Measurements from ENCODE around the gene TSC2. TPM values are rescaled to one million over a fixed set of nuclear protein-coding genes. Genes with fewer than 3 reads are reported as not detected.
A peak's percentile ranks its signal among the peaks of the same experiment; 100 is the strongest.

Gene TSC2
- total RNA-seq: 100 to 1,000 TPM; 103 to 193 (median 143) TPM

- WGBS: 2% methylated on average over 15 of the region's 81 CpGs
- H3K4me3 ChIP-seq: peak within 1 kb of the TSS; percentile 75
- H3K9me3 ChIP-seq: no peaks in the 10 kb centered on the region
- H3K4me1 ChIP-seq: peaks cover 45% of the 10 kb centered on the region
- DNase-seq (ENCODE audit: low spot score in 2 of 2): peak; percentile 97 to 98
- H3K27ac ChIP-seq: peak within 1 kb of the TSS; percentile 56
- TF ChIP-seq CTCF (IDR thresholded peaks at IDR 0.05): peak in 1 of 2 donors; percentile 64
- peak in 2 of 3 donors; percentile 45 to 54 for TF ChIP-seq POLR2AphosphoS5 (IDR thresholded peaks at IDR 0.05)
- TF ChIP-seq EP300 (IDR thresholded peaks at IDR 0.05): no peak
- H3K27me3 ChIP-seq: no peaks in the 10 kb centered on the region
- peaks cover 18% of the 10 kb centered on the region for H3K36me3 ChIP-seq
Observed at GRCh38 chr16:2047330-2048115, at the start of gene TSC2, which contains the start of gene NTHL1. TSC2 (plus strand) TSS chr16:2047985; CDS start chr16:2048616, 631 bp downstream. NTHL1 (minus strand) TSS chr16:2047834; CDS start chr16:2047823, 11 bp downstream.

GRCh38 chr16:1998360-1998835 lies 49.4 kb upstream of the TSC2 start:
- Histone ChIP-seq H3K4me1 (peaks cover 16% of the 10 kb centered on the region), H3K36me3 (peaks cover 65% of the 10 kb centered on the region), H3K9me3 (no peaks in the 10 kb centered on the region), H3K27ac (no peak overlapping the region), H3K4me3 (no peak overlapping the region), H3K27me3 (no peaks in the 10 kb centered on the region)
- 90% methylated on average over 21 of the region's 27 CpGs for WGBS
- DNase-seq (ENCODE audit: low spot score in 2 of 2): no peak
- TF ChIP-seq POLR2A (IDR thresholded peaks at IDR 0.05) (no peak), CTCF (IDR thresholded peaks at IDR 0.05) (no peak), EP300 (IDR thresholded peaks at IDR 0.05) (no peak), POLR2AphosphoS5 (IDR thresholded peaks at IDR 0.05) (no peak)

- H3K36me3 ChIP-seq: peaks cover 67% of the 10 kb centered on the region
- peaks cover 23% of the 10 kb centered on the region for H3K4me1 ChIP-seq
- no peak for TF ChIP-seq EP300 (IDR thresholded peaks at IDR 0.05)
- TF ChIP-seq POLR2AphosphoS5 (IDR thresholded peaks at IDR 0.05): no peak
- no peak for TF ChIP-seq POLR2A (IDR thresholded peaks at IDR 0.05)
- no peak for TF ChIP-seq CTCF (IDR thresholded peaks at IDR 0.05)
- no peak overlapping the region for H3K27ac ChIP-seq
- no peak for DNase-seq (ENCODE audit: low spot score in 2 of 2)
- no peak overlapping the region for H3K4me3 ChIP-seq
- 89% methylated on average over 7 of the region's 39 CpGs for WGBS
- no peaks in the 10 kb centered on the region for H3K9me3 ChIP-seq
- no peaks in the 10 kb centered on the region for H3K27me3 ChIP-seq
Observed at GRCh38 chr16:1998852-1999801, 48.7 kb upstream of the TSC2 start.

- DNase-seq (ENCODE audit: low spot score in 2 of 2): no peak
- Histone ChIP-seq H3K36me3 (peaks cover 67% of the 10 kb centered on the region), H3K9me3 (no peaks in the 10 kb centered on the region), H3K4me1 (peaks cover 32% of the 10 kb centered on the region), H3K27me3 (no peaks in the 10 kb centered on the region), H3K4me3 (no peak overlapping the region), H3K27ac (no peak overlapping the region)
- TF ChIP-seq POLR2A (IDR thresholded peaks at IDR 0.05): no peak
- WGBS: 79% methylated on average over 12 of the region's 28 CpGs
Observed at GRCh38 chr16:1999866-2000514, 47.8 kb upstream of the TSC2 start.

GRCh38 chr16:2001035-2001434 lies 46.8 kb upstream of the TSC2 start:
- Histone ChIP-seq H3K9me3 (no peaks in the 10 kb centered on the region), H3K4me1 (peaks cover 42% of the 10 kb centered on the region)

More at GRCh38 chr16:2001035-2001434, 46.8 kb upstream of the TSC2 start:
- Histone ChIP-seq H3K36me3 (peaks cover 67% of the 10 kb centered on the region), H3K27me3 (no peaks in the 10 kb centered on the region), H3K27ac (no peak overlapping the region), H3K4me3 (no peak overlapping the region)
- DNase-seq (ENCODE audit: low spot score in 2 of 2): no peak
- WGBS: 93% methylated on average over 6 of the region's 19 CpGs
- TF ChIP-seq CTCF (IDR thresholded peaks at IDR 0.05) (no peak), POLR2AphosphoS5 (IDR thresholded peaks at IDR 0.05) (no peak), EP300 (IDR thresholded peaks at IDR 0.05) (no peak), POLR2A (IDR thresholded peaks at IDR 0.05) (no peak)
